Astrocyte of the cerebellum (primary cell): ENCODE data around the gene PRRT4.
A peak's percentile ranks its signal among the peaks of the same experiment; 100 is the strongest.

ENCODE experiments used
- DNase-seq: peaks from one replicate; pipeline ENCODE4 v3.0.0-alpha.2; 2011; ENCODE audit warnings: low read depth
- H3K4me3 ChIP-seq: 2 replicates; pipeline ENCODE4 v1.5.1; 2011; ENCODE audit warnings: mild to moderate bottlenecking, low read depth, low read length, moderate library complexity
- CTCF ChIP-seq: IDR thresholded peaks from 2 replicates; pipeline ENCODE4 v1.5.1; 2012; ENCODE audit warnings: low read length, low read depth, moderate library complexity, mild to moderate bottlenecking; ENCODE audit errors: missing control alignments
- in situ Hi-C: cut with HindIII; loops from 2 replicates; pipeline ENCODE4 v1.10.0; 2017; ENCODE audit warnings: low sequenced_read_pairs

Gene PRRT4

DNA sequence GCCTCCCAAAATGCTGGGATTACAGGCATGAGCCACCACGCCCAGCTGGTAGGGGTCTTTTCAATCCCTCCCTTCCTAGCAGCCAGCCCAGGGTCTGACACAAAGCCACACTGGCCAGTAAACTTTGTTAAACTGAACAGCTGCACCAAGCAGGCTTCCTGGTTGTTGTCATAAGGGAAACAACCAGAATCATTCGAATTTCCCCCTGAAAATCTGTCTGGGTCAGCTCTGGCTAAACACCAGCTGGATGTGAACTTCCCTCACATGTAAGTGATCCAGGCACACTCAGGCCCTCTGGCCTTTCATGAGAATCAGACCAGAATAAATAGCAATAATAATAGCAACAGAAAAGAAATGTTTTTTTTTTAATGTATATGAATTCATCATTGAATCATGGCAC is 40.9 kb upstream of the PRRT4 start:
- DNase-seq: no peak
- no peak for TF ChIP-seq CTCF
- in situ Hi-C loops: no loop called here

GRCh38 chr7:128400566-128400965 is 39.1 kb upstream of the PRRT4 start:
- no peak overlapping the region for H3K4me3 ChIP-seq
- in situ Hi-C loops: no loop called here
- no peak for DNase-seq
- no peak for TF ChIP-seq CTCF

More for the DNA sequence above, 40.9 kb upstream of the PRRT4 start:
- H3K4me3 ChIP-seq: no peak overlapping the region

DNA sequence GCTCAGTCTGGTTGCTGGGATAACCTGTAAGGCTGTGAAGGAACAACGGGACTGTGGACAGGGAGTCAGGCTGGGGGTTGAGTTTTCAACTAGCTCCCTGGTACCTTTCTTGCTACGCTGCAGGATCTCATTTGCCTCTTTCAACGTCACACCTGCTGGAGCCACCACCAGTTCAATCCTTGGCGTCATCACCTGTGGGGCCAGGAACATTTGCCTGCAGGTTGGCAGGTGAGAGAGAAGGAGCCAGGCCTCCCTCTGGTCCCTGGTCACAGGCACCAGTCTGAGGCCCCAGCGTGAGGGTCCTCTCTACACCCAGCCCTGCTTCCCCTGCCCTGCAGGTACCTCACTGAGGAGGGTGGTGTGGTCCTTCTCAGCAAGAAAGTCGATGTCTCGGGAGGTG is 38.5 kb upstream of the PRRT4 start:
- no peak for TF ChIP-seq CTCF
- DNase-seq: no peak
- H3K4me3 ChIP-seq: no peak overlapping the region
- in situ Hi-C loops: no loop called here

DNA sequence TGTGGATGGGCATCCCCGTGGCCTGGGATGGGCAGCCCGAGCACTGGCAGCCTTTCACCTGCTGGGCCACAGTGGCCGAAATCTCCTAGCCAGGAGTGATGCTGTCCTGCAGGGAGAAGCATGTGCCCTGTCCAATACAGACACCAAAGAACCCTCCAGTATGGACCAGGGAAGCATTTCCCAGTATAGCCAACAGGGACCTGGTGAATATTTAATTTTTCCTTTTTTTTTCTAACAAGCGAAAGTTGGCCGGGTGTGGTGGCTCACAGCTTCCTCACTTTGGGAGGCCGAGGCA is 37.3 kb upstream of the PRRT4 start:
- in situ Hi-C loops: no loop called here
- DNase-seq: no peak
- H3K4me3 ChIP-seq: no peak overlapping the region
- no peak for TF ChIP-seq CTCF

DNA sequence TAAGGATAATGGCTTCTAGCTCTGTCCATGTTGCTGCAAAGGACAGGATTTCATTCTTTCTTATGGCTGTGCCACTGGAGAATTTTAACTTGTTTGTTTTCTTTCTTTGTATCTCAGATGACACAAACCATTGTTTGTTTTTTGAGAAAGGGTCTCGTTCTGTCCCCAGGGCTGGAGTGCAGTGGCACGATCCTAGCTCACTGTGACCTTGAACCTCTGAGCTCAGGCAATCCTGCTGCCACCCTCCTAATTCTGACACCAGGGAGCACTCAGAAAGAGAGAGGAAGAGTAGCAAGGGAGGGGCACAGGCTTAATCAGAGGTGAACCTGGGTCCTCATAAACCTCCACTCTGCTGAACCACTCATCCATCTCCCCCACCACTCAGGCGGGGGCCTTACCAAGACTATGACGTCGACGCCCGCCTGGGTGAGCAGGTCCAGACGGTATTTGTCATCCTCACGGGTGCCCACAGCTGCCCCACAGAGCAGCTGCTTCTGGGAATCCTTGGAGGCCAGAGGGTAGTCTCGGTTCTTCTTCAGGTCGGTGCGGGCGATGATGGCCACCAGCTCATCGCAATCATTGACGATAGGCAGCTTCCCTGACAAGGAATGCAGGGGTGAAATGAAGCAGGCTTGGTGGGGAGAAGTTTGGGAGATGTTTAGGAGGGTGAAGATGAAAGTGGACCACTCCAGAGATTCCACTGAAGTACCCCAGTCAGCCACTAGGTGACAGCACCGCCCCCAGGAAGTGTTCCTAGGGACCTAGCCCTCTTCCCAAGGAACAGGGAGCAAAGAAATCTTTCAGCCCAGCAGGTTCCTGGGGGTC is 36.7 kb upstream of the PRRT4 start:
- no peak overlapping the region for H3K4me3 ChIP-seq
- in situ Hi-C loops: no loop called here
- peak; percentile 98 for TF ChIP-seq CTCF
- DNase-seq: no peak

DNA sequence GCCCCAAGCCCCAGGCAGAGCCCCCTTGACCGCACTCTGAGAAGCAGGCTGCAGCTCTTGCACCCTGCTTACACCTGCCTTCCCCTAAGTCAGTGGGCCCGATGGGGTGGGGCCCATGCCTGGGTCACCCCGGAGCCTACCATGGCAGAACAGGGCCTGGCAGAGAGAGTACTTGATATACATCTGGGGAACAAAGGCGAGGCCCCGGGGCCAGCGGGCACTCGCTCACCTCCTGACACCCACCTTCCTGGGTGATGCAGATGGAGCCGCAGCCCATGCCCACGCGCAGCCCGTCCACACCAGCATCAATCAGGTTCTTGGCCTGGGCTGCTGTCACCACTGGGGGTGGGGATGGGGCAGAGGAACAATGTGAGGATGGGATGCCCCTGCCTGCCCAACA is 34.9 kb upstream of the PRRT4 start:
- TF ChIP-seq CTCF: no peak
- DNase-seq: no peak
- in situ Hi-C loops: no loop called here
- no peak overlapping the region for H3K4me3 ChIP-seq
